NCI-H1105 (cell line): ENCODE measurements around the gene GOLGA8T.
"Not testable (repeated sequence)": the region's sequence is repeated elsewhere in the genome, so short reads cannot be mapped to it uniquely, and the experiment has no call there.

Experiments used
- DNase-seq: peaks from one replicate; lab custom pipeline; 2025; lab: John Stamatoyannopoulos, UW

The GOLGA8T gene

DNA sequence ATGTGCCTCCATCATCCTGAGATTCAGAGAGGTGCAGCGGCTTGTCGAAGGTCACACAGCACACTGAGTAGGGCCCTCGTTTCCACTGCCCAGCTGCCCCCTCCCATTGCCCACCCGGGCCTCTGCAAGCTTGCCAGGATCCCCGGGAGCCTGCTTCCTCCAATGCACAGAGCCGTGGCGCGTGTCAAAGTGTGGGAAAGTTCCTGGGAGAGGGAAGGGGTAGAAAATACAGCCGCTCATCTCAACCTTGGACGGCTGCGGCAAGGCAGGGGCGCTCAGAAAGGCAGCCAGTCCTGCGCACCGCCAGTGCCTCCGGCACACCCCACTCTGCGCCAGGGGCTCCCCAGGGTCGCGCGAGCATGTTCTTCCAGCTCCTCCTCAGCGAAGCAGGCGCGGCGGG, 56.3 kb downstream of the GOLGA8T start:
- DNase-seq: not testable (repeated sequence)

DNA sequence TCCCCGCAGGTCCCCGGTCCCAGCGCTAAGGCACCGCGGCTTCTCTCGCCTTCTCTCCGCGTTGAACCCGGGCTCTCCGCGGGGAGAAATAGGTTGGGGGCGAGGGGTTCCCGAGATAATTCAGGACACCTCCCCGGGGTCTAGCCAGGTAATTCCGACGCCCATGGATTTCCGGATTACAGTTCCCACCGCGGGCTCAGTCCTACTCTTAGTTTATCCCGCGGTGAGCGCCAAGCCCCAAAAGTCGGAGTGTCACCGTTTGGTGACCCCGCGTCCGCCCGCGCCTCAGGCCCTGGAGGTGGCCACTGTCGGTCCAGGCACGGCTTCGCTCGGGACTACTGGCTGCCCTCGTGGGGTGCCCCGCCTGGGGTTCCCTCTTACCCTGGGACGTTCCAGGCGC, 56.8 kb downstream of the GOLGA8T start:
- DNase-seq: not testable (repeated sequence)

DNA sequence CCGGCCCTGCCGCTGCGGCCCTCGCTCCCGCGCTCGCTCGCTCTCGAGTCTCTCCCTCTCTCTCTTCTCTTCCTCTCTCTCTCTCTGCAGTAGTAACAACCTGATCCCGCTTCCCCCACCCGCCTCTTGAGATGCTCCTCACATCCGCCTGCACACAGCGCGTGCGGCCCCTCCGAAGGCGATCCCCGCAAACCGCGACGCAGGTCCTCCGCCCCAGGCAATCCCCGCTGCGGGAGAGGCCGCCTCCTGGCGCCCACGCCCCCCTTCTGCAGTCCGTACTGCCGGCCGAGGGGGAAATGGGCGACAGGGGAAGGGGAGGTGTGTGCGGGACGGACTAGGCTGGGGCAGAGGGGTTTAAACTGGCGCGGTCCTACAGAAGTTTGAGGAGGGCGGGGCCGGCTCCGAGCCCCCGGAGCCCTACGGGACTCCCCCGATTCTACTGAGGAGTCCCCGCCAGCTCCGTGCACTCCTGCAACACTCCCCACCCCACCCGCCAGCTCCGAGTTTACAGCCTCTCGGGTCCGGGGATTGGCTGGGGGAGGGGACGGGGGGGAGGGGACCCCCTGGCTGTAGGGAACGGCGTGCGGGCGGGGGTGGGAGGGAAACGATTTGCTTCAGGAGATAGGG, 57.4 kb downstream of the GOLGA8T start:
- not testable (repeated sequence) for DNase-seq

DNA sequence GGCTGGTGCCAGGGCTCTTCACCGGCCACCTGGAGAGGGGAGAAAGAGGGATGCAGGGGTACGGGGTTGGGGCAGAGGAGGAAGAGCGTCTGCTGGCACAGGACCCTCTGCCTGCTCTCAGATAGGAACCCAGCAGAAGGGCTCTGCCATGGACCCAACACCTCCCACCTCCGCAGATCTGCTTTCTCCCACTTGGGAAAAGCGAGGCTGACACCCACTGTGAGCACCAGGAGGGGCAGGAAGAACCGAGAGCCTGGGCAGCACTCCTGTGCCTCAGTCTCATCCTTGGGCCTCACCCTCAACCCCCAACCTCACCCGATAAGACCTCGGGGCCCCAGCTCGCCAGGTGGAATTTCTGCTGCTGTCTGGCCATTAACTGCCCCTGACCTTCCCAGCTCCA, 58.0 kb downstream of the GOLGA8T start:
- not testable (repeated sequence) for DNase-seq
